ENCODE data around the gene TNFSF9.

The TNFSF9 gene

GRCh38 chr19:6529937-6530385 is 865 bp upstream of the TNFSF9 start:
- H3K27me3 ChIP-seq (ENCODE audit: insufficient read depth, poor library complexity, severe bottlenecking), result no peaks in the 10 kb centered on the region
- no peak for TF ChIP-seq POLR2AphosphoS5 (IDR thresholded peaks at IDR 0.05; ENCODE audit: low read depth)
- no peak for TF ChIP-seq SPI1 (IDR thresholded peaks at IDR 0.05; ENCODE audit: borderline replicate concordance, low read depth)
- TF ChIP-seq REST (IDR thresholded peaks at IDR 0.05; ENCODE audit: insufficient replicate concordance, low read depth), result no peak
- no peak for TF ChIP-seq CTCF (IDR thresholded peaks at IDR 0.05; ENCODE audit: insufficient read depth, low read length)
- TF ChIP-seq GABPA (IDR thresholded peaks at IDR 0.05; ENCODE audit: low read depth), result no peak
- no peak for DNase-seq (ENCODE audit: low read depth in 1 of 2, low spot score in 1 of 2)
- H3K27ac ChIP-seq (replicated peaks), result no peak overlapping the region
- H3K4me3 ChIP-seq (replicated peaks; ENCODE audit: insufficient read depth, low read length), result no peak overlapping the region

- peak overlapping the region; percentile 52 for H3K4me3 ChIP-seq (replicated peaks; ENCODE audit: insufficient read depth, low read length)
- H3K27ac ChIP-seq (replicated peaks), result peak overlapping the region; percentile 62
- DNase-seq (ENCODE audit: low read depth in 1 of 2, low spot score in 1 of 2), result no peak
- H3K27me3 ChIP-seq (ENCODE audit: insufficient read depth, poor library complexity, severe bottlenecking), result no peaks in the 10 kb centered on the region
- TF ChIP-seq CTCF (IDR thresholded peaks at IDR 0.05; ENCODE audit: insufficient read depth, low read length) (no peak), SPI1 (IDR thresholded peaks at IDR 0.05; ENCODE audit: borderline replicate concordance, low read depth) (no peak)
Measured at GRCh38 chr19:6531163-6531955, 533 bp downstream of the TNFSF9 start.

- Histone ChIP-seq H3K4me3 (replicated peaks; ENCODE audit: insufficient read depth, low read length) (peak overlapping the region; percentile 52), H3K27ac (replicated peaks) (no peak overlapping the region), H3K27me3 (ENCODE audit: insufficient read depth, poor library complexity, severe bottlenecking) (no peaks in the 10 kb centered on the region)
- peak; percentile 59 for TF ChIP-seq SPI1 (IDR thresholded peaks at IDR 0.05; ENCODE audit: borderline replicate concordance, low read depth)
- TF ChIP-seq REST (IDR thresholded peaks at IDR 0.05; ENCODE audit: insufficient replicate concordance, low read depth), result no peak
- TF ChIP-seq CTCF (IDR thresholded peaks at IDR 0.05; ENCODE audit: insufficient read depth, low read length), result no peak
- no peak for TF ChIP-seq POLR2AphosphoS5 (IDR thresholded peaks at IDR 0.05; ENCODE audit: low read depth)
- TF ChIP-seq GABPA (IDR thresholded peaks at IDR 0.05; ENCODE audit: low read depth), result no peak
- DNase-seq (ENCODE audit: low read depth in 1 of 2, low spot score in 1 of 2), result no peak
Measured at GRCh38 chr19:6531956-6532243, 1.1 kb downstream of the TNFSF9 start.

All from HL-60 (cell line).